SH-SY5Y (cell line): ENCODE results near the gene TCP1.

Experiments
- GATA2 ChIP-seq: IDR thresholded peaks from 2 replicates; pipeline ENCODE4 v1.6.1; 2011; ENCODE audit warnings: mild to moderate bottlenecking, low read depth, low read length
- GATA3 ChIP-seq: IDR thresholded peaks from 2 replicates; pipeline ENCODE4 v1.6.1; 2011; ENCODE audit warnings: low read depth, mild to moderate bottlenecking, low read length, moderate library complexity

DNA sequence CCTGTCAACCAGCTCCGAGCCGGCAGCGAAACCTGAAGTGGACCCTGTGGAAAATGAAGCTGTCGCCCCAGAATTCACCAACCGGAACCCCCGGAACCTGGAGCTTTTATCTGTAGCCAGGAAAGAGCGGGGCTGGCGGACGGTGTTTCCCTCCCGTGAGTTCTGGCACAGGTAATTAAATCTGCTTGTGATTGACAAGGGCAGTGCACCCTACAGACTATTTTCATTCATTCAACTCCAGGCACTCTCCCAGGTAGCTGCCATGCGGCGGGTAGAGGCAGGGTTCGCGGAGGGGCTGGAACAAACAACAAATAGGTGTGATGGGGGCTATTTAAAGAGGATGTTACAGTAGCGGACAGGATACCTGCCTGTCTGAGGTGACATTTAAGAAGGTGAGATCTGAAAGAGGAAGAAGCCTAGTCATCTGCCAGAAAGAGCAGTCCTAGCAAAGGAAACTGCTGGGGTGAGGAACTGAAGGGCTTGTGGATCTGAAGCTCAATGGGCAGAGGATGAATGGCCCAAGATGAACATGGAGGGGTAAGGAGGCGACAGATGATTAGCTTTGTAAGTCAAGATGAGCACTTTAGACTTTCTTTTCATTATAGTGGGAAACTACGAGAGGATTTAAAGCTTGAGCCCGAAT lies 1.7 kb upstream of the TCP1 start:
- TF ChIP-seq GATA3, result no peak
- no peak for TF ChIP-seq GATA2
